IMR-90 (cell line): ENCODE measurements around the gene HARS2. TPM values are rescaled to one million over a fixed set of nuclear protein-coding genes. Genes with fewer than 3 reads are reported as not detected.
A peak's percentile ranks its signal among the peaks of the same experiment; 100 is the strongest.

Source experiments
- ATAC-seq: fragments of 200-7000 bp; cut with Tn5 transposase; 2 replicates; pipeline ENCODE4 v1.9.1; 2020; ENCODE audit warnings: low read depth, mild to moderate bottlenecking, moderate library complexity
- BruUV-seq: library from RNA; stranded (reverse); fragments of 400-500 nt; replicated peaks from 2 replicates; lab custom pipeline; 2021; lab: Mats Ljungman, UMichigan
- CTCF ChIA-PET: fragments of 300-600 bp; formaldehyde crosslinking; extraction: SDS; loops from one replicate; lab custom pipeline; 2021; ENCODE audit warnings: antibody characterized with exemption; lab: Yijun Ruan, JAX
- POLR2A ChIA-PET: fragments of 300-600 bp; sonication (Branson Sonifier 250); formaldehyde crosslinking; loops from one replicate; lab custom pipeline; 2022; ENCODE audit warnings: antibody characterized with exemption; ENCODE audit not compliant: unreplicated experiment; lab: Charles Lee
- DNase-seq: peaks from one replicate; pipeline ENCODE4 v3.0.0; 2013
- H2AFZ ChIP-seq: replicated peaks from 2 replicates; pipeline ENCODE3; 2013; ENCODE audit warnings: low read length, mild to moderate bottlenecking; ENCODE audit not compliant: poor library complexity
- H2AK5ac ChIP-seq: 2 replicates; pipeline ENCODE4 v1.6.1; 2013; ENCODE audit warnings: low read depth, low read length, inconsistent platforms
- H2AK9ac ChIP-seq: replicated peaks from 2 replicates; pipeline ENCODE3; 2013; ENCODE audit warnings: mild to moderate bottlenecking, low read depth, low read length, moderate library complexity; ENCODE audit not compliant: poor library complexity
- H2BK120ac ChIP-seq: 2 replicates; pipeline ENCODE4 v1.6.1; 2013; ENCODE audit warnings: low read depth, low read length, inconsistent platforms
- H2BK15ac ChIP-seq: 3 replicates; pipeline ENCODE4 v1.6.1; 2013; ENCODE audit warnings: low read depth, low read length, inconsistent platforms
- H2BK20ac ChIP-seq: 2 replicates; pipeline ENCODE4 v1.6.1; 2013; ENCODE audit warnings: low read depth, mild to moderate bottlenecking, inconsistent platforms, low read length, moderate library complexity
- H2BK5ac ChIP-seq: 2 replicates; pipeline ENCODE4 v1.6.1; 2013; ENCODE audit warnings: mild to moderate bottlenecking, low read depth, low read length, inconsistent platforms; ENCODE audit not compliant: poor library complexity, severe bottlenecking
- H3K14ac ChIP-seq: replicated peaks from 2 replicates; pipeline ENCODE4 v1.6.1; 2013; ENCODE audit warnings: low read depth, low read length, inconsistent platforms
- H3K18ac ChIP-seq: 2 replicates; pipeline ENCODE4 v1.6.1; 2013; ENCODE audit warnings: low read depth, low read length, control low read depth
- H3K23ac ChIP-seq: 2 replicates; pipeline ENCODE4 v1.6.1; 2013; ENCODE audit warnings: low read depth, low read length, inconsistent platforms
- H3K27ac ChIP-seq: 2 replicates; pipeline ENCODE4 v1.5.1; 2013; ENCODE audit warnings: mild to moderate bottlenecking, control low read depth, low read length; ENCODE audit not compliant: insufficient read depth
- H3K27me3 ChIP-seq: 2 replicates; pipeline ENCODE4 v1.6.1; 2013; ENCODE audit warnings: low read length; ENCODE audit not compliant: control insufficient read depth, insufficient read depth
- H3K36me3 ChIP-seq: 2 replicates; pipeline ENCODE4 v1.6.1; 2013; ENCODE audit warnings: low read length, mixed read lengths; ENCODE audit not compliant: control insufficient read depth, insufficient read depth
- H3K4ac ChIP-seq: 2 replicates; pipeline ENCODE4 v1.6.1; 2013; ENCODE audit warnings: low read depth, low read length, inconsistent platforms
- H3K4me1 ChIP-seq: 2 replicates; pipeline ENCODE4 v1.6.1; 2013; ENCODE audit warnings: low read length, mixed read lengths; ENCODE audit not compliant: control insufficient read depth, insufficient read depth
- H3K4me2 ChIP-seq: 2 replicates; pipeline ENCODE4 v1.6.1; 2013; ENCODE audit warnings: low read depth, mild to moderate bottlenecking, control low read depth, low read length, moderate library complexity
- H3K4me3 ChIP-seq: 2 replicates; pipeline ENCODE4 v1.5.1; 2013; ENCODE audit warnings: low read depth, mild to moderate bottlenecking, control low read depth, low read length, moderate library complexity; ENCODE audit not compliant: insufficient read depth
- H3K56ac ChIP-seq: 2 replicates; pipeline ENCODE4 v1.6.1; 2013; ENCODE audit warnings: low read length, inconsistent platforms; ENCODE audit not compliant: insufficient read depth; ENCODE audit errors: extremely low read depth
- H3K79me1 ChIP-seq, 2 experiments: 2 replicates each; pipeline ENCODE4 v1.6.1; 2013; ENCODE audit warnings: low read length in 2 of 2, inconsistent platforms in 1 of 2, low read depth in 1 of 2
- H3K9ac ChIP-seq: 2 replicates; pipeline ENCODE4 v1.6.1; 2013; ENCODE audit warnings: low read depth, low read length, control low read depth
- H3K9me1 ChIP-seq: 2 replicates; pipeline ENCODE4 v1.6.1; 2013; ENCODE audit warnings: low read length, inconsistent platforms; ENCODE audit not compliant: insufficient read depth
- H3K9me3 ChIP-seq: 2 replicates; pipeline ENCODE4 v1.6.1; 2013; ENCODE audit warnings: low read length; ENCODE audit not compliant: control insufficient read depth, insufficient read depth
- H4K20me1 ChIP-seq: 2 replicates; pipeline ENCODE4 v1.6.1; 2013; ENCODE audit warnings: low read length, inconsistent platforms; ENCODE audit not compliant: insufficient read depth
- H4K5ac ChIP-seq: 2 replicates; pipeline ENCODE4 v1.6.1; 2013; ENCODE audit warnings: mild to moderate bottlenecking, low read depth, low read length, control low read depth
- H4K8ac ChIP-seq, 2 experiments: 2 replicates each; pipeline ENCODE4 v1.6.1; 2013; ENCODE audit warnings: low read depth in 2 of 2, low read length in 2 of 2, control low read depth in 1 of 2, inconsistent platforms in 1 of 2
- H4K91ac ChIP-seq: 2 replicates; pipeline ENCODE4 v1.6.1; 2013; ENCODE audit warnings: low read depth, low read length, inconsistent platforms; ENCODE audit not compliant: insufficient read depth
- BHLHE40 ChIP-seq: fragments of 150-350 bp; IDR thresholded peaks from 2 replicates; pipeline ENCODE4 v1.6.1; 2016; ENCODE audit warnings: mild to moderate bottlenecking, low read depth, low read length
- CEBPB ChIP-seq: IDR thresholded peaks from 2 replicates; pipeline ENCODE4 v1.6.1; 2012; ENCODE audit warnings: low read depth, low read length, improper control_type of control experiment
- CHD1 ChIP-seq: IDR thresholded peaks from 2 replicates; pipeline ENCODE4 v1.6.1; 2012; ENCODE audit warnings: low read depth, low read length, improper control_type of control experiment
- CTCF ChIP-seq: conservative IDR thresholded peaks from 2 replicates; pipeline ENCODE4 v1.5.1; 2012; ENCODE audit warnings: mild to moderate bottlenecking, low read depth, low read length, improper control_type of control experiment
- FOS ChIP-seq: fragments of 150-350 bp; IDR thresholded peaks from 2 replicates; pipeline ENCODE4 v1.6.1; 2016; ENCODE audit warnings: low read depth, low read length
- MAFK ChIP-seq: IDR thresholded peaks from 2 replicates; pipeline ENCODE4 v1.6.1; 2012; ENCODE audit warnings: low read depth, low read length, improper control_type of control experiment
- MAZ ChIP-seq: IDR thresholded peaks from 2 replicates; pipeline ENCODE4 v1.6.1; 2012; ENCODE audit warnings: low read depth, mild to moderate bottlenecking, low read length, improper control_type of control experiment, moderate library complexity, borderline replicate concordance
- MXI1 ChIP-seq: IDR thresholded peaks from 2 replicates; pipeline ENCODE4 v1.6.1; 2012; ENCODE audit warnings: low read depth, mild to moderate bottlenecking, low read length, moderate library complexity, borderline replicate concordance
- NFE2L2 ChIP-seq: fragments of 150-350 bp; IDR thresholded peaks from 2 replicates; pipeline ENCODE4 v1.6.1; 2016; ENCODE audit warnings: low read depth, mild to moderate bottlenecking, low read length
- POLR2A ChIP-seq: IDR thresholded peaks from 2 replicates; pipeline ENCODE4 v1.6.1; 2012; ENCODE audit warnings: mild to moderate bottlenecking, low read depth, low read length
- RAD21 ChIP-seq: IDR thresholded peaks from 2 replicates; pipeline ENCODE4 v1.6.1; 2012; ENCODE audit warnings: low read length, improper control_type of control experiment
- RCOR1 ChIP-seq: IDR thresholded peaks from 2 replicates; pipeline ENCODE4 v1.6.1; 2012; ENCODE audit warnings: mild to moderate bottlenecking, low read length, improper control_type of control experiment; ENCODE audit not compliant: insufficient replicate concordance
- RFX5 ChIP-seq: IDR thresholded peaks from 2 replicates; pipeline ENCODE4 v1.8.0; 2012; ENCODE audit warnings: low read depth, mild to moderate bottlenecking, low read length, moderate library complexity
- SMC3 ChIP-seq: fragments of 150-350 bp; IDR thresholded peaks from 2 replicates; pipeline ENCODE4 v1.6.1; 2016; ENCODE audit warnings: low read depth, mild to moderate bottlenecking, antibody characterized with exemption, low read length, moderate library complexity
- WGBS, 2 experiments: methylation state at CpG; one replicate each; pipeline versions ENCODE4 v1.1.5 to v1.1.7; 2013; ENCODE audit warnings: missing lambda C conversion rate in 2 of 2; ENCODE audit not compliant: insufficient read length in 1 of 2; ENCODE audit errors: extremely low coverage in 2 of 2; 5-methylcytosine and 5-hydroxymethylcytosine counted together
- dilution Hi-C: fragments of 300-500 bp; cut with HindIII; formaldehyde crosslinking; loops from one replicate; pipeline ENCODE4 v1.14.3; 2018; ENCODE audit warnings: low sequenced_read_pairs; ENCODE audit not compliant: unreplicated experiment
- in situ Hi-C: fragments of 300-500 bp; cut with MboI; formaldehyde crosslinking; loops from 3 replicates; pipeline ENCODE4 v1.14.3; 2019; ENCODE audit warnings: low sequenced_read_pairs, inconsistent platforms, mixed read lengths
- intact Hi-C: fragments of 100-400 bp; cut with micrococcal nuclease; formaldehyde crosslinking; loops from 2 replicates; pipeline ENCODE4 v1.10.0; 2022
- polyA plus RNA-seq, 3 experiments: library from polyadenylated mRNA; depleted of rRNA; stranded (reverse); fragments of >200 nt; gene quantifications; 2 replicates each; pipeline ENCODE4 v1.2.3, GENCODE V29; 2012; ENCODE audit warnings: low replicate concordance in 1 of 3
- total RNA-seq: library from RNA; depleted of rRNA; stranded (reverse); fragments of >200 nt; gene quantifications from 2 replicates; pipeline ENCODE4 v1.2.3, GENCODE V29; 2012
- TF ChIP-seq, protein P1 (sequence below): fragments of 150-350 bp; IDR thresholded peaks from 2 replicates; pipeline ENCODE4 v1.6.1; 2016; ENCODE audit warnings: low read depth, mild to moderate bottlenecking, low read length, moderate library complexity, borderline replicate concordance
- TF ChIP-seq, protein P2 (sequence below): fragments of 150-350 bp; IDR thresholded peaks from 2 replicates; pipeline ENCODE4 v1.6.1; 2017; ENCODE audit warnings: mild to moderate bottlenecking, antibody characterized with exemption, low read length, low read depth

HARS2 gene
- total and polyA plus RNA-seq, 2 of the 4 experiments (the other 2 are of a cell fraction), result 30.1 to 33.0 TPM

- peaks cover 58% of the 10 kb centered on the region for H3K36me3 ChIP-seq
Observed at GRCh38 chr5:140674629-140675028, 16.6 kb upstream of the HARS2 start.

More at GRCh38 chr5:140674629-140675028, 16.6 kb upstream of the HARS2 start:
- Histone ChIP-seq H3K14ac (no peak overlapping the region), H3K4me2 (no peak overlapping the region), H3K79me1 (peaks cover 0 to 11% of the 10 kb centered on the region in 2 experiments; a peak in 1 of 4 replicates), H2BK120ac (no peak overlapping the region), H3K9me1 (peaks cover 1% of the 10 kb centered on the region; the same call in 1 of the 2 replicates), H2BK20ac (no peak overlapping the region), H3K9me3 (no peaks in the 10 kb centered on the region), H4K91ac (no peak overlapping the region), H3K4ac (no peak overlapping the region), H4K8ac (no peak overlapping the region), H3K27me3 (no peaks in the 10 kb centered on the region), H4K20me1 (no peaks in the 10 kb centered on the region; the same call in 1 of the 2 replicates), H2BK15ac (no peak overlapping the region), H3K9ac (no peak overlapping the region), H3K18ac (no peak overlapping the region), H3K4me1 (no peaks in the 10 kb centered on the region; the same call in 1 of the 2 replicates), H2BK5ac (no peak overlapping the region), H2AFZ (no peak overlapping the region), H2AK5ac (no peak overlapping the region), H2AK9ac (peak overlapping the region; percentile 37), H3K4me3 (no peak overlapping the region), H4K5ac (no peak overlapping the region), H3K27ac (no peak overlapping the region), H3K23ac (no peak overlapping the region), H3K56ac (no peak overlapping the region)
- ATAC-seq (no peak), DNase-seq (no peak)
- CTCF ChIA-PET, result interaction anchor here (0.6 kb wide), 1 partner anchor 22 kb away, joined by 4 read pairs; no protein-coding TSS in a partner anchor
- BruUV-seq, result no TSS peak
- dilution Hi-C loops (no loop called here), intact Hi-C loops (no loop called here), in situ Hi-C loops (loop anchor here (25.0 kb wide), 1 partner anchor 913 kb away; no protein-coding TSS in a partner anchor)
- TF ChIP-seq, protein P1, sequence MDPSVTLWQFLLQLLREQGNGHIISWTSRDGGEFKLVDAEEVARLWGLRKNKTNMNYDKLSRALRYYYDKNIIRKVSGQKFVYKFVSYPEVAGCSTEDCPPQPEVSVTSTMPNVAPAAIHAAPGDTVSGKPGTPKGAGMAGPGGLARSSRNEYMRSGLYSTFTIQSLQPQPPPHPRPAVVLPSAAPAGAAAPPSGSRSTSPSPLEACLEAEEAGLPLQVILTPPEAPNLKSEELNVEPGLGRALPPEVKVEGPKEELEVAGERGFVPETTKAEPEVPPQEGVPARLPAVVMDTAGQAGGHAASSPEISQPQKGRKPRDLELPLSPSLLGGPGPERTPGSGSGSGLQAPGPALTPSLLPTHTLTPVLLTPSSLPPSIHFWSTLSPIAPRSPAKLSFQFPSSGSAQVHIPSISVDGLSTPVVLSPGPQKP, result no peak
- TF ChIP-seq CEBPB (no peak), RAD21 (no peak), RCOR1 (no peak), MXI1 (no peak), BHLHE40 (no peak), RFX5 (no peak), CTCF (no peak), SMC3 (no peak), FOS (no peak), POLR2A (no peak), CHD1 (no peak), MAZ (no peak), MAFK (no peak), NFE2L2 (no peak)
- TF ChIP-seq, protein P2, sequence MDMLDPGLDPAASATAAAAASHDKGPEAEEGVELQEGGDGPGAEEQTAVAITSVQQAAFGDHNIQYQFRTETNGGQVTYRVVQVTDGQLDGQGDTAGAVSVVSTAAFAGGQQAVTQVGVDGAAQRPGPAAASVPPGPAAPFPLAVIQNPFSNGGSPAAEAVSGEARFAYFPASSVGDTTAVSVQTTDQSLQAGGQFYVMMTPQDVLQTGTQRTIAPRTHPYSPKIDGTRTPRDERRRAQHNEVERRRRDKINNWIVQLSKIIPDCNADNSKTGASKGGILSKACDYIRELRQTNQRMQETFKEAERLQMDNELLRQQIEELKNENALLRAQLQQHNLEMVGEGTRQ, result no peak
- POLR2A ChIA-PET, result no interaction called here
- WGBS, 2 experiments, result 100% methylated on average over 2 of the region's 4 CpGs; no CpG with 5 or more reads in 1 of the 2 experiments
